Stimulated activated CD4-positive, alpha-beta T cell treated with anti-CD3 and anti-CD28 coated beads, Interleukin-1b, Interleukin-23, amount 100 ng/mL, for 24 hours (primary cell): Measurements from ENCODE around the gene RBMX2.
"Not testable (repeated sequence)": the region's sequence is repeated elsewhere in the genome, so short reads cannot be mapped to it uniquely, and the experiment has no call there.

Experiments used
- DNase-seq, 4 experiments: peaks; one replicate each; pipeline ENCODE4 v3.0.0-alpha.2; 2020; ENCODE audit warnings: low read depth in 4 of 4, low spot score in 1 of 4

Gene RBMX2, protein sequence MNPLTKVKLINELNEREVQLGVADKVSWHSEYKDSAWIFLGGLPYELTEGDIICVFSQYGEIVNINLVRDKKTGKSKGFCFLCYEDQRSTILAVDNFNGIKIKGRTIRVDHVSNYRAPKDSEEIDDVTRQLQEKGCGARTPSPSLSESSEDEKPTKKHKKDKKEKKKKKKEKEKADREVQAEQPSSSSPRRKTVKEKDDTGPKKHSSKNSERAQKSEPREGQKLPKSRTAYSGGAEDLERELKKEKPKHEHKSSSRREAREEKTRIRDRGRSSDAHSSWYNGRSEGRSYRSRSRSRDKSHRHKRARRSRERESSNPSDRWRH

DNA sequence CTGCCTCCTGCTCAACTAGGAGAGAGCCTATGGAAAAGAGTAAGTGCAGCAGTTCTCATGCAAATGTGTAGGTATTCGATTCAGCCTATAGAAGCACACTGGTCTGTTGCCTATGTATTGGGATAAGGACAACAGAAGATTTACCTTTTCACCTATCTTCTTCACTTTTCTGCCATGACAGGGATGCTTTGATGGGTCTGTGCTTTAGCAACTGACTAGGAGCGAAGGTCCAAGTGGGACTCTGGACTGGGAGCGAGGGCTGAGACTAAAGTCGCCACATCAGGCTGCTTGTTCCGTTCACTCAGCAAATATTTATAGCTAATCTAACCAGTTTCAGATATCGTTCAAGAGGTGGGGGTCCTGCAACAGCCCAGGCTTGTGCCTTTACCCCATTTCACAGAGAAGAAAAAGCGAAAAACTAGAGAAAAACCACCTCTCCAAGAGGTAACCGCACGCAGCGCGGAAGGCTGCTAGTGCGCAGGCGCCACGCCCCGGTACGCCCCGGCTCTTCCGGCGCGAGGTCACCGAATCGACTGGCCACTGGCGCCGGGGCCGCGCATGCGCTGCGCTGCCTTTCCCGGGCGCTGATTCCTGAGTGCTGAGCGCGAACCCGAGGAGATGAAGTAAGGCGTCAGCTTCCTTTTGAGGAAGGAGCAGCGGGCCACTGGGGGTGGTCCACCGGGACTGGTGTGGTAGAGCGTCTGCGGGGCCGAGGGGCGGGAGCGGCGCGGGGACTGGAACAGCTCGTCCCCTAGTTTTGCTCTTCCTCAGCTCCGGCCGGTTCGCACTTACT, at the start of gene RBMX2:
Gene RBMX2, plus strand, starts transcription at position 573 of the 793 bp plus-strand sequence. Its CDS starts 46 bp downstream, at position 619.
- DNase-seq: peak; percentile 21 to 54 (median 32)

GRCh38 chrX:130352050-130352449, 49.7 kb upstream of the RBMX2 start:
- not testable (repeated sequence) for DNase-seq

GRCh38 chrX:130376077-130376476, 25.7 kb upstream of the RBMX2 start:
- DNase-seq: no peak

DNA sequence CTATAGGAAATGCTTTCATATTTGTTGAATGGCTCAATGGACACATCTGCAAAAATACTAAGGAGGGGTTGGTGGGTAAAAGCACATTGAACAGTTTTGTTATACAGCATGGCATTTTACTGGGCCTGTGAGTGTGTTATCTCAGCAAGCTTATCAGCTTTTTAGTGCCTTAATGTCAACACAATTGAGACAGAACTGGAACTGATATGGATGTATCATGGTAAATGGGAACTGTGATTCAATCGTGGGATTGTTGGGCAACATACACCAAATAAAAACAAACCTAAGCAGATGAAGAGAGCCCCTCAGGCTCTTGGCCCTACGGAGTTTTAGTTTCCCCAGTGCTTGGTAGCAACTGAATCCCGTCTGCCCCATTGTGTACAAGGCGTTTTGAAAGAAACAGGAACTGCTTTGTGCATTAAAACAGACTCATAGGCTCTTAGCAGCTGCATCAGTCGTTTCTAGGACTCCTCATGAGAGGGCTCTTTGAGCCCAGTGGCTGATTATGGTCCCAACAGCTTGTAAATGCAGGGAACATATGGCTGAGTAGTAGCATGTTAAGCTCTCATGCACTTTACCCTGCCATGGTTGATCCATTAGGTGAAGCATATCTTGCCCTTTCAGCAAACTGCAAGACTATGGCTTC, 23.6 kb upstream of the RBMX2 start:
- no peak for DNase-seq

- DNase-seq: no peak
These were observed 16.3 kb upstream of the RBMX2 start, which contains the start of gene GPR119 for GRCh38 chrX:130385520-130385919. TSS of gene GPR119 (minus strand) at chrX:130385674. CDS start at chrX:130385447, 227 bp downstream.

DNA sequence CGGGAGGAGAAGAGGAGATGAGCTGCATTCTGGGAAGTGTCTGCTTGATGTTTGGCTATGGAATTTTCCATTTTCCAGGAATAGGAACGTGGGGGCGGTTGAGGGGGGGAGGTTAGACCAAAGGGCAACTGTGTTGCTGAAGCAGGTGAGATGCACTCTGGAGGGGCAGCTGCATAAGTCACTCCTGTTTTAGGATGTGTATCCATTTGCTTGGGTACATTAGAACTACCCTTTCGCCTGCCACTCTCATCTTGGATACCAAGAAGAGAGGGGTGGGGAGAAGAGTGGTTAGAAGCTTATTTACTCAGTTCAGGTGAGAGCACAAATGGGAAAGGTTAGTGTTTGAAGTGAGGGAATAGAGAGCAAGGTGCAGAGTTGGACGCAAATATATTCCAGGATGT, 15.4 kb upstream of the RBMX2 start:
- no peak for DNase-seq

DNA sequence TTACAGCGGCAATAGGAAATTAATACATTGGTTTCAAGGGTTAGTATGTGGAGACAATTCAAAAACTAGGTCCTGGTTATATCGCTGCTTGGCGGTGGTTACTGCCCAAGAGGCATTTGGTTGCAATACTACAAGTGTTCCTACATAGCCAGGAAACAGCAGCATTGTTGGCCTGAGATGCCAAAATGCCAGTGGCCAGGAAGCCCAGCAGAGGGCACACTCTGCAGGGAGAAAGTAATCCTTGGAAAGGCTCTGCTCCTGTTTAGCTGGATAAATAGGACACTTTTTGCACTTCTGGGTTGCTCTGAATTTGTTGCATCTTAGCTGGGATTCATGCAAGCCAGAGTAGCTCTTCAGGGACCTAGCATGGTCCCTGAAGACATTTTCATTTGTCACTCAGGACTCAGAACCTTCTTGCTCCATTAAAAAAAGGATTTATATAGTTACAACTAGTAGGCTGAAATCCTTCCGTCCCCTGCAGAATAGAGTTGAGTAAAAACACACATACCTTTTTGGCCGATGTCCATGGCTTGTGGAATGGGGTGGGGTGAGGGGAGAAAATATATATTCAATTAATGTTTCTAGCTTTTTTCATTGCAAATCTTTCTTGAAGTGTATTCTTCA, 8.2 kb upstream of the RBMX2 start:
- no peak for DNase-seq

DNA sequence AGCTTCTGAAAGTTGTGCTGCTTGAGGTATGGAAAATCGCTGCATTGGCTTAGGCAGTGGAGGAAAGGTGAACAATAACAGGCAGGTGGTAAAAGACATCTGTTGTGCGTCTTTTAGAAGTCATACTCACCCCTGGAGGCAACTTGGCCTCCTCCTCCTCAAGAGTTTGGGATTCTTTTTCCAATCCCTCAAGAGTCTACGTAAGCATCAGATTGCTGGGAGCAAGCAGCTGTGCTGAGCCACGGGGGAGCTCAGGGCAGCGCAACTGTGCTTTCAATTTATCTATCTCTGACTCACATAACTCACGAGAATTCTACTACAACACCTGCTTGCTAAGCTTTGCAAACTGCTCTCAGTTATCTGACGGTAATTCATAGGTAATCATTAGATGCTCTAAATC, 6.4 kb upstream of the RBMX2 start:
- DNase-seq: no peak

- DNase-seq: no peak
These were observed 459 bp downstream of the RBMX2 start for GRCh38 chrX:130402208-130402684.

- DNase-seq: no peak
These were observed 11.6 kb downstream of the RBMX2 start for GRCh38 chrX:130413415-130413814.

GRCh38 chrX:130414800-130415199, 13.0 kb downstream of the RBMX2 start:
- DNase-seq: no peak

DNA sequence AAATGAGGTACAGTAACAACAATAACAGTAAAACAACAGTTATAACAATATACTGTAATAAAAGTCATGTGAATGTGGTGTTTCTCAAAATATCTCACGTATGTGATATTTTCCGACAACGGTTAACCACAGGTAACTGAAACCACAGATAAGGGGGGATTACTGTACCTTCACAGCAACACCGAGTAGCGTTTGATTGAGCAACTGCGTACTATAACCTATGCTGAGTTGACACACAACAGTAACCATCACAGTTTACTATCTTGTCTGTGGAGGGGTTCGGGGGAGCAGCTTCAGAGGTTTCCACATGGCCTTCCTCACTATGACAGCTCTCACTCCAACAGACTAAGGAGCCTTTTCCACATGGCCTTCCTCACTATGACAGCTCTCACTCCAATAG, 13.4 kb downstream of the RBMX2 start:
- no peak for DNase-seq

DNA sequence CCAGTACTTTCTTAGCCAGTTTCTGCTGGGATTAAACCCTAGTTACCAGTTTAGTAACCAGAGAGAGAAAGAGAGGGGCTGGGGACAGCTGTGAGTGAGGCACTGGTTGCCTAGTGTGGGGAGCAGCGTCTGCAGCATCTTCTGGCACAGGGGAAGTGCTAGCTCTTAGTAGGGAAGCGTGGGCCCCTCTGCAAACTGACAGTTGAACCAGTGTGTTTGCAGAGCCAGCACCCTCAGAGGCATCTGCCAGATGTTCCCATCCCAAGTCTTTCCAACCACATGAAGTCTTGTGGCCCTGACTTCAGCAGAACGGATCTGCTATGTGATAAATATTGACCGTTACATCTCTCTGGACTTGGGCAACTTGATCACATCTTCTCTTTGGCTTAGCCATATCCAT, 15.0 kb downstream of the RBMX2 start:
- no peak for DNase-seq

DNA sequence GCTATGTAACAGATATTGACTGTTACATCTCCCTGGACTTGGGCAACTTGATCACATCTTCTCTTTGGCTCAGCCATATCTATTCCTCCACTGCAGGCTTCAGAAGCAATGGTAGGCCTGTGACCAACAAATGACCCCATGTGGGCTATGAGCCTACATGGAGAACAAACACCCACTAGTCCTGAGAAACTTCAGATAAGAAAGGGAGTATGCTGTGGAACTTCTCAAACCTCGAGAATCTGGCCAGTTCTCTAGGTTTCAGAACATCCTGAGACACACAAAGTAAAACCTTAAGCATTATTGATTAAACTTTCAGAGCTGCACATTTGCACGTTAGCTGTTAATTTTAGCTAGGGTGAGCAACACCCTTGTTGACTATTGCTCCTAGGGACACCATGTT, 16.3 kb downstream of the RBMX2 start:
- no peak for DNase-seq

DNA sequence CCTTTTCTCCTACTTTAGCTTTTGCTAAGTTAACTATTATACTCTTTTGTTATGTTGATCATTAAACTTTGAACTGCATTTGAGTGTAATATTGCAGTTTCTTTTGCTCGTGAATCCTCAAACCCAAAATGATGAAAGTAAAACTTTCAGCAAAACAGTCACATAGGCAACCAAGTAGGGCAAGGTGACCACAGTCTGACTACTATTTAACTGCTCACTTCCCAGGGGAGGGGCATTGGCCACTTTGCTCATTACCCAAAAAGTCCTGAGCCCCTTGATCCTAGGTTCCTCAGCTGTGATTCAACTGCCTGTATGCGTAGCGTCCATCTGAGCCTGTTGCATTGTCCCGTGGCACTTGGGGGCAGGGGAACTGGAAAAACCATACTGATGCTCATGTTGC, 17.0 kb downstream of the RBMX2 start:
- no peak for DNase-seq

DNA sequence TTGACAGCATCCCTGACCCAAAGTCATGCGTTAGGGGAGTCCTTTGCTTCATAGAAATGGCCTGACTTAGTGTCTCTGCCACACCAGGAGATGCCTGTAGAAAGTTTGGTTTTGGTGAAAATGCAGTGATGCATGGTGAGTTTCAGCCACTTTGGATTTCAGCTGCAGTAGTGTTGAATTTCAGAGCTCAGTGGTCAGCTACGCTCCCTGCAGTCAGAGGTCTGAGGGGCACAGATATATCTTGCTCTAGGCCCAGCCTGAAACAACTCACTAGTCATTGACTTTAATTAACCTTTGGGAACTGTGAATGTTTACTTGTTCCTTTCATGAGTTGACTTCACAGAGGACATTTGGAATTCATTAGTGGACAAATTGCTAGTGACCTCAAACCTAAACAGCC, 17.5 kb downstream of the RBMX2 start:
- DNase-seq: no peak

DNA sequence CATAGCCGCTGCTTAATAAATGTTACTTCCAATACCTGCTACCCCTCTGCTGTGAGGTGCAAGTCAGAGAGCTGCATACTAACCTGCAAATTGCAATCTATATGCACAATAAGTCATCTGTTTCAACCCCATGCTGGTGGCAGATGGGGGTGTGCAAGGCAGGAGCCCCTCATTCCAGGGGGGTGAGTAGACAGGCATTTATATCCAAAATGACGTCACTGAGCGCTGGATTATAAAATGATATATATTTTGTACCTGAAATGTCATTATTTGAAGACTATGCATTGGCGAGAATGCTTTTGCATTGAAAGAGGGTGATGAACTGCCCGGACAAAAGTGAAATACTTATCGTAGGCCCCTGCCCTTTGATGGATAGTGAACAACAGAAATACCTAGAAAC, 24.7 kb downstream of the RBMX2 start:
- DNase-seq: no peak

DNA sequence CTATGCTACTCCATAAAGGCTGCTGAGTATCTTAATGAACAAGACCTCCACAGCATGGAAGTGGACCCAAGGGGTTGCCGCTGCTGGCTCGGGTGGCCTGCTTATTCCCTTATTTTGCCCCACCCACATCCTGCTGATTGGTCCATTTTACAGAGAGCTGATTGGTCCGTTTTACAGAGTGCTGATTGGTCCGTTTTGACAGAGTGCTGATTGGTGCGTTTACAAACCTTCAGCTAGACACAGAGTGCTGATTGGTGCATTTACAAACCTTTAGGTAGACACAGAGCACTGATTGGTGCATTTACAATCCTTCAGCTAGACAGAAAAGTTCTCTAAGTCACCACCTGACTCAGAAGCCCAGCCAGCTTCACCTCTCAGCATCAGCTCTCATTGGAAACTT, 27.4 kb downstream of the RBMX2 start:
- not testable (repeated sequence) for DNase-seq

DNA sequence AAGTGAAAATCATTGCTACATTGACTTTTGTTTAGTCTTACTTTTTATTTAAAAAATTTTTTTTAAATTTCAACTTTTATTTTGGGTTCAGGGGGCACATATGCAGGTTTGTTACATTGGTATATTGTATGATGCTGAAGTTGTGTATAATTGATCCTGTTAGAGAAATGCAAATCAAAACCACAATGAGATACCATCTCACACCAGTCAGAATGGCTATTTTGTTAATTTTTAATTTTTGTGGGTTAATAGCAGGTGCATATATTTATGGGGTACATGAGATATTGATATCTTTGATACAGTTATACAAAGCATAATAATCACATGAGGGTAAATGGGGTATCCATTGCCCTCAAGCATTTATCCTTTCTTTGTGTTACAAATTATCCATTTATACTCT, 34.1 kb downstream of the RBMX2 start:
- DNase-seq: no peak

DNA sequence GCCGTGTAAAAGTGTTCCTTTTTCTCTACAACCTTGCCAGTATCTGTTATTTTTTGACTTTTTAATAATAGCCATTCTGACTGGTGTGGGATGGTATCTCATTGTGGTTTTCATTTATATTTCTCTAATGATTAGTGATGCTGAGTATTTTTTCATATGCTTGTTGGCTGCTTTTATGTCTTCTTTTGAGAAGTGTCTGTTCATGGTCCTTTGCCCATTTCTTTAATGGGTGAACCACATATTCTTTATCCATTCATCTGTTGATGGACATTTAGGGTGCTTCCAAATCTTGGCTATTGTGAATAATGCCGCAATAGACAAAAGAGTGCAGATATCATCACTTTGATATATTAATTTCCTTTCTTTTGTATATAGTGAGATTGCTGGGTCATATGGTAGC, 36.2 kb downstream of the RBMX2 start:
- DNase-seq: not testable (repeated sequence)

DNA sequence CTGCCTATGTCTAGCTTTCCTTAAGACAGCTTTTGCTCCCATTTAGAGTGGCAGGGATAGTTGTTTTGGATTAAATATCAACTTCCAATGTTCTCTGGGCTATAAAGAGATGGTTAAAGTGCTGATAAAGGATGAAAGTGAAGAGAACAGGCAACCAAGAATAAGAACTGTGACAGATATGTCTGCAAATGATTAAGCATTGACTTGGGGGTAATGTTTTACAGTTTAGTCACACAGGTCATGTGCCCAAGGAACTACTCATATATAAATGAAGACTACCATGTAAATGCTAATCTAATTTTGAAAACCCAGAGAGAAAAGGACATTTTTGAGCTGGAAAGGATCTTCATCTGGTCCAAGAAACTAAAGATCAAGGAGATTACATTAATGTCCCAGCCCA, 42.1 kb downstream of the RBMX2 start:
- DNase-seq: no peak
